Sigmoid colon (tissue), 7 donors: ENCODE measurements around the gene IL1R2. TPM values are rescaled to one million over a fixed set of nuclear protein-coding genes. Genes with fewer than 3 reads are reported as not detected.

Source experiments
- DNase-seq: peaks from one replicate; pipeline ENCODE4 v3.0.0-alpha.2; 2019
- H3K27ac ChIP-seq, 4 donors: fragments of 200-600 bp; sonication (generic); one replicate each; pipeline ENCODE4 v1.5.1; 2016 to 2019; ENCODE audit warnings: mild to moderate bottlenecking in 1 of 4
- H3K27me3 ChIP-seq, 3 donors: fragments of 200-600 bp; sonication (generic); one replicate each; pipeline ENCODE4 v1.5.1; 2019; ENCODE audit warnings: mild to moderate bottlenecking in 1 of 3
- H3K36me3 ChIP-seq, 4 donors: fragments of 200-600 bp; sonication (generic); one replicate each; pipeline ENCODE4 v1.5.1; 2016 to 2019
- H3K4me1 ChIP-seq, 4 donors: fragments of 200-600 bp; sonication (generic); one replicate each; pipeline ENCODE4 v1.5.1; 2017 to 2019
- H3K4me3 ChIP-seq, 4 donors: fragments of 200-600 bp; sonication (generic); one replicate each; pipeline ENCODE4 v1.5.1; 2017 to 2019; ENCODE audit warnings: mild to moderate bottlenecking in 2 of 4, moderate library complexity in 1 of 4
- H3K9me3 ChIP-seq, 4 donors: fragments of 200-600 bp in 3 of 4; sonication (generic) in 3 of 4; one replicate each; pipeline versions ENCODE4 v1.5.1 to v1.6.1; 2013 to 2019
- CTCF ChIP-seq, 4 experiments: fragments of 450-650 bp in 3 of 4; fragments of 200-600 bp in 1 of 4; IDR thresholded peaks; one replicate each; pipeline ENCODE4 v1.5.1; 2016 to 2019; ENCODE audit warnings: antibody characterized with exemption in 4 of 4, mild to moderate bottlenecking in 3 of 4, moderate library complexity in 2 of 4
- EP300 ChIP-seq, 4 donors: sonication (generic); formaldehyde crosslinking; IDR thresholded peaks; one replicate each; pipeline ENCODE4 v1.6.1; 2017; ENCODE audit warnings: antibody characterized with exemption in 4 of 4
- POLR2A ChIP-seq, 2 donors: fragments of 450-650 bp; IDR thresholded peaks; one replicate each; pipeline ENCODE4 v1.6.1; 2016; ENCODE audit warnings: antibody characterized with exemption in 2 of 2, mild to moderate bottlenecking in 2 of 2, moderate library complexity in 2 of 2
- POLR2AphosphoS5 ChIP-seq, 4 donors: sonication (generic); formaldehyde crosslinking; IDR thresholded peaks; one replicate each; pipeline ENCODE4 v1.6.1; 2017; ENCODE audit warnings: antibody characterized with exemption in 4 of 4
- WGBS, 2 donors: extraction: QIAGEN DNeasy Blood & Tissue Kit; methylation state at CpG; one replicate each; pipeline ENCODE4 v1.1.7; 2013; 5-methylcytosine and 5-hydroxymethylcytosine counted together
- intact Hi-C: fragments of 100-400 bp; cut with DNase I; formaldehyde crosslinking; loops from one replicate; pipeline ENCODE4 v1.15.1; 2023
- polyA plus RNA-seq, 3 donors: library from polyadenylated mRNA; stranded (reverse); fragments of 200-250 nt; gene quantifications; one replicate each; pipeline ENCODE4 v1.2.3, GENCODE V29; 2013
- total RNA-seq, 4 donors: library from RNA; depleted of rRNA; stranded (reverse); fragments of >200 nt; gene quantifications; one replicate each; pipeline ENCODE4 v1.1.0, GENCODE V29; 2016
- donor health status: healthy with polysubstance abuse.
- donor health status: Bipolar disorder and iron deficiency.
- donor health status: healthy.

IL1R2 gene
- total and polyA plus RNA-seq, 7 donors: 3.0 to 26.4 (median 15.9) TPM

- WGBS, 2 donors: 69 to 80% methylated on average over 7 of the region's 7 CpGs
- TF ChIP-seq CTCF (IDR thresholded peaks at IDR 0.05) (no peak), POLR2AphosphoS5 (IDR thresholded peaks at IDR 0.05) (no peak), POLR2A (IDR thresholded peaks at IDR 0.05) (no peak), EP300 (IDR thresholded peaks at IDR 0.05) (no peak)
- DNase-seq: no peak
- no peaks in the 10 kb centered on the region for H3K9me3 ChIP-seq
- intact Hi-C loops: loop anchor here (2.0 to 5.0 kb wide), 3 partner anchors 78 to 281 kb away; no protein-coding TSS in a partner anchor
- no peaks in the 10 kb centered on the region for H3K36me3 ChIP-seq
- H3K27ac ChIP-seq: peak overlapping the region; percentile 79 to 90 (median 84)
- H3K27me3 ChIP-seq: no peaks in the 10 kb centered on the region
- H3K4me1 ChIP-seq: peaks cover 0 to 32% (median 24%) of the 10 kb centered on the region in 4 donors
- H3K4me3 ChIP-seq: no peak overlapping the region
Measured at GRCh38 chr2:101960819-101961337, 30.9 kb upstream of the IL1R2 start.

GRCh38 chr2:101961338-101962191 lies 30.2 kb upstream of the IL1R2 start:
- Histone ChIP-seq H3K4me3 (peak overlapping the region in 1 of 4 donors; percentile 3), H3K27me3 (no peaks in the 10 kb centered on the region), H3K4me1 (peaks cover 0 to 32% (median 24%) of the 10 kb centered on the region in 4 donors), H3K9me3 (no peaks in the 10 kb centered on the region), H3K36me3 (no peaks in the 10 kb centered on the region), H3K27ac (peak overlapping the region; percentile 79 to 90 (median 84))
- intact Hi-C loops: loop anchor here (2.0 to 5.0 kb wide), 3 partner anchors 79 to 281 kb away; no protein-coding TSS in a partner anchor
- DNase-seq: peak; percentile 97
- TF ChIP-seq POLR2AphosphoS5 (IDR thresholded peaks at IDR 0.05) (peak; percentile 90 to 96 (median 94)), POLR2A (IDR thresholded peaks at IDR 0.05) (no peak), CTCF (IDR thresholded peaks at IDR 0.05) (peak in 1 of 4 experiments; percentile 12), EP300 (IDR thresholded peaks at IDR 0.05) (peak; percentile 75 to 96 (median 94))
- WGBS, 2 donors: 76 to 83% methylated on average over 12 of the region's 12 CpGs

- H3K27ac ChIP-seq: peak overlapping the region; percentile 79 to 90 (median 84)
- H3K4me3 ChIP-seq: no peak overlapping the region
- TF ChIP-seq CTCF (IDR thresholded peaks at IDR 0.05): no peak
- no peak for TF ChIP-seq POLR2A (IDR thresholded peaks at IDR 0.05)
- no peak for TF ChIP-seq POLR2AphosphoS5 (IDR thresholded peaks at IDR 0.05)
- TF ChIP-seq EP300 (IDR thresholded peaks at IDR 0.05): no peak
- WGBS, 2 donors: 87 to 89% methylated on average over 11 of the region's 11 CpGs
- peaks cover 0 to 32% (median 24%) of the 10 kb centered on the region in 4 donors for H3K4me1 ChIP-seq
- no peak for DNase-seq
- H3K36me3 ChIP-seq: no peaks in the 10 kb centered on the region
- intact Hi-C loops: loop anchor here (5.0 kb wide), 2 partner anchors 90 to 280 kb away; no protein-coding TSS in a partner anchor
- no peaks in the 10 kb centered on the region for H3K27me3 ChIP-seq
- no peaks in the 10 kb centered on the region for H3K9me3 ChIP-seq
Measured at GRCh38 chr2:101962309-101962708, 29.5 kb upstream of the IL1R2 start.

GRCh38 chr2:101963198-101963597 lies 28.6 kb upstream of the IL1R2 start:
- H3K36me3 ChIP-seq: no peaks in the 10 kb centered on the region
- no peaks in the 10 kb centered on the region for H3K9me3 ChIP-seq
- TF ChIP-seq CTCF (IDR thresholded peaks at IDR 0.05) (no peak), POLR2AphosphoS5 (IDR thresholded peaks at IDR 0.05) (no peak), POLR2A (IDR thresholded peaks at IDR 0.05) (no peak), EP300 (IDR thresholded peaks at IDR 0.05) (no peak)
- WGBS, 2 donors: 88 to 91% methylated on average over 4 of the region's 4 CpGs
- H3K27ac ChIP-seq: peak overlapping the region in 1 of 4 donors; percentile 90
- no peak for DNase-seq
- intact Hi-C loops: loop anchor here (5.0 kb wide), 2 partner anchors 89 to 279 kb away; no protein-coding TSS in a partner anchor
- peaks cover 0 to 41% (median 32%) of the 10 kb centered on the region in 4 donors for H3K4me1 ChIP-seq
- no peak overlapping the region for H3K4me3 ChIP-seq
- no peaks in the 10 kb centered on the region for H3K27me3 ChIP-seq
